CD4-positive, alpha-beta T cell (primary cell): Measurements from ENCODE around the gene ZNF728. TPM values are rescaled to one million over a fixed set of nuclear protein-coding genes. Genes with fewer than 3 reads are reported as not detected.
"Not testable (repeated sequence)": the region's sequence is repeated elsewhere in the genome, so short reads cannot be mapped to it uniquely, and the experiment has no call there.

Experiments used
- ATAC-seq: fragments of 200-7000 bp; cut with Tn5 transposase; one replicate; pipeline ENCODE4 v1.10.0; 2022; ENCODE audit warnings: mild to moderate bottlenecking; ENCODE audit not compliant: poor library complexity
- CTCF ChIA-PET: fragments of 350-600 bp; sonication (Branson Sonifier 250); formaldehyde crosslinking; loops from one replicate; lab custom pipeline; 2021; ENCODE audit warnings: antibody characterized with exemption, inconsistent platforms; lab: Charles Lee
- POLR2A ChIA-PET: fragments of 350-600 bp; sonication (Branson Sonifier 250); formaldehyde crosslinking; loops from one replicate; lab custom pipeline; 2021; ENCODE audit warnings: antibody characterized with exemption, inconsistent platforms; lab: Charles Lee
- DNase-seq, 14 experiments: peaks; one replicate each; pipeline ENCODE4 v3.0.0-alpha.2; 2013 to 2020; ENCODE audit warnings: mixed read lengths in 2 of 14
- H3K27ac ChIP-seq, 2 donors: one replicate each; pipeline versions ENCODE4 v1.5.1 to v1.7.0; 2013; ENCODE audit warnings: low read length in 2 of 2, low read depth in 1 of 2, mild to moderate bottlenecking in 1 of 2
- H3K27me3 ChIP-seq, 2 experiments: 1 replicate in 1 of 2; 2 replicates in 1 of 2; pipeline versions ENCODE4 v1.6.1 to v1.7.0; 2013; ENCODE audit warnings: low read length in 2 of 2, control low read depth in 1 of 2, mild to moderate bottlenecking in 1 of 2, moderate library complexity in 1 of 2; ENCODE audit not compliant: insufficient read depth in 2 of 2, control insufficient read depth in 1 of 2
- H3K36me3 ChIP-seq: one replicate; pipeline ENCODE4 v1.6.1; 2013; ENCODE audit warnings: low read length, control low read depth; ENCODE audit not compliant: insufficient read depth
- H3K4me1 ChIP-seq: one replicate; pipeline ENCODE4 v1.6.1; 2013; ENCODE audit warnings: low read length, control low read depth; ENCODE audit not compliant: insufficient read depth
- H3K4me3 ChIP-seq: one replicate; pipeline ENCODE4 v1.5.1; 2013; ENCODE audit warnings: mild to moderate bottlenecking, low read length, moderate library complexity
- H3K9me3 ChIP-seq, 2 experiments: 1 replicate in 1 of 2; 2 replicates in 1 of 2; pipeline versions ENCODE4 v1.6.1 to v1.7.0; 2013; ENCODE audit warnings: low read length in 2 of 2, mild to moderate bottlenecking in 2 of 2, control low read depth in 1 of 2, moderate library complexity in 1 of 2; ENCODE audit not compliant: control insufficient read depth in 1 of 2, insufficient read depth in 1 of 2
- H3K27ac Mint-ChIP-seq: one replicate; pipeline ENCODE4 v1.8.0; 2020; ENCODE audit warnings: mixed read lengths
- H3K27me3 Mint-ChIP-seq: one replicate; pipeline ENCODE4 v1.8.0; 2021; ENCODE audit warnings: mixed read lengths
- H3K36me3 Mint-ChIP-seq: one replicate; pipeline ENCODE4 v1.8.0; 2021; ENCODE audit warnings: low read depth, mixed read lengths
- H3K4me1 Mint-ChIP-seq: one replicate; pipeline ENCODE4 v1.8.0; 2021; ENCODE audit warnings: low read depth, mixed read lengths
- H3K4me3 Mint-ChIP-seq: one replicate; pipeline ENCODE4 v1.8.0; 2020; ENCODE audit warnings: mild to moderate bottlenecking, mixed read lengths
- H3K9me3 Mint-ChIP-seq: one replicate; pipeline ENCODE4 v1.8.0; 2020; ENCODE audit warnings: mixed read lengths
- intact Hi-C, 2 experiments: fragments of 100-400 bp; cut with DNase I in 1 of 2; cut with micrococcal nuclease in 1 of 2; formaldehyde crosslinking; loops; one replicate each; pipeline versions ENCODE4 v1.15.1 to v1.9.0; 2023 to 2025; cut with DNase I, micrococcal nuclease
- total RNA-seq, 174 experiments: library from RNA in 2 of 174; stranded (reverse) in 2 of 174; gene quantifications; one replicate each; pipeline ENCODE4 v1.2.3 and lab custom pipeline; 2021 to 2026
- TF ChIP-seq, protein P1 (sequence below): fragments of 200-600 bp; IDR thresholded peaks from one replicate; pipeline ENCODE4 v1.8.0; 2022; ENCODE audit warnings: antibody characterized with exemption, mild to moderate bottlenecking

Gene ZNF728
- total RNA-seq, 2 experiments from 2014 or later, result not detected

DNA sequence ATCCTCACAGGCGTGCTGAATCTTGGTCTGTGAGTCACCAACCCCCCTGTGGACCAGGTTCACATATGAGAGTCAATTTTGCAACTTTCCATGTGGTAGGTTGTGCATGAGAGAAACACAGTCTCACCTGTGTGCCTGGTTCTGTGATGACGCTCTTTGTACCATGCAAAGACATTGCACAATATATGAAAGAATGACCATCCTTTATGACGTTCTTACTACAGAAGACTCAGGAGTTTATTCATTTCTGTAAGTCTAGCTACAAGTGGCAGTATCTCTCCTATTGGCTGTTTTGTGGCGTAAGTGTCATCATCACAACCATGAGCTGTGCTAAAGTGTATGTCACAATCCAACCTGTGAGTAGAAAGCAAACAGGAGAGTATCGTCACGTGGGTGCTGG lies 43.8 kb upstream of the ZNF728 start:
- H3K36me3 Mint-ChIP-seq, result no peaks in the 10 kb centered on the region
- H3K4me1 ChIP-seq, result no peaks in the 10 kb centered on the region
- H3K9me3 Mint-ChIP-seq, result peaks cover 12% of the 10 kb centered on the region
- no peaks in the 10 kb centered on the region for H3K27me3 ChIP-seq
- no peaks in the 10 kb centered on the region for H3K27me3 Mint-ChIP-seq
- CTCF ChIA-PET, result no interaction called here
- H3K4me1 Mint-ChIP-seq, result no peaks in the 10 kb centered on the region
- ATAC-seq (no peak), DNase-seq (no peak)
- intact Hi-C loops, result no loop called here
- TF ChIP-seq, protein P1, sequence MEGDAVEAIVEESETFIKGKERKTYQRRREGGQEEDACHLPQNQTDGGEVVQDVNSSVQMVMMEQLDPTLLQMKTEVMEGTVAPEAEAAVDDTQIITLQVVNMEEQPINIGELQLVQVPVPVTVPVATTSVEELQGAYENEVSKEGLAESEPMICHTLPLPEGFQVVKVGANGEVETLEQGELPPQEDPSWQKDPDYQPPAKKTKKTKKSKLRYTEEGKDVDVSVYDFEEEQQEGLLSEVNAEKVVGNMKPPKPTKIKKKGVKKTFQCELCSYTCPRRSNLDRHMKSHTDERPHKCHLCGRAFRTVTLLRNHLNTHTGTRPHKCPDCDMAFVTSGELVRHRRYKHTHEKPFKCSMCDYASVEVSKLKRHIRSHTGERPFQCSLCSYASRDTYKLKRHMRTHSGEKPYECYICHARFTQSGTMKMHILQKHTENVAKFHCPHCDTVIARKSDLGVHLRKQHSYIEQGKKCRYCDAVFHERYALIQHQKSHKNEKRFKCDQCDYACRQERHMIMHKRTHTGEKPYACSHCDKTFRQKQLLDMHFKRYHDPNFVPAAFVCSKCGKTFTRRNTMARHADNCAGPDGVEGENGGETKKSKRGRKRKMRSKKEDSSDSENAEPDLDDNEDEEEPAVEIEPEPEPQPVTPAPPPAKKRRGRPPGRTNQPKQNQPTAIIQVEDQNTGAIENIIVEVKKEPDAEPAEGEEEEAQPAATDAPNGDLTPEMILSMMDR, result no peak
- H3K4me3 ChIP-seq, result no peak overlapping the region
- H3K36me3 ChIP-seq, result no peaks in the 10 kb centered on the region
- H3K9me3 ChIP-seq, result peaks cover 3 to 15% of the 10 kb centered on the region in 2 experiments
- H3K27ac Mint-ChIP-seq, result no peak overlapping the region
- no peak overlapping the region for H3K27ac ChIP-seq
- POLR2A ChIA-PET, result no interaction called here
- no peak overlapping the region for H3K4me3 Mint-ChIP-seq

DNA sequence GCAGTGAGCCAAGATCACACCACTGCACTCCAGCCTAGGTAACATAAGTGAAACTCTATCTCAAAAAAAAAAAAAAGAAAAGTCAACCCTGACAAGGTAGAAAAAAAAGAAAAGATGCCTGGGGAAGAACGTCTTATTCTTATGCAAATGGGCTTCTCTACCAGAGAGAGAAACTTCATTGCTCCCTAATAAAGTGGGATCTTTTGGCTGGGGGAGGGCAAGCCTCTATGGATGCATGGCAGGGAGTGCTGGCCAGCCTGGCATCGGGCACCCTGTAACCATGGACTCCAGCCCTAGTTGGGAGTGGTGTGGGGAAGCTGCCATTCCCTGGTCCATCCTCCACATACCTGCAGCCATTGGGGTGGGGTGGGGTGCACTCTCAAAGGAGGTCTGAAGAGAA lies 30.7 kb upstream of the ZNF728 start:
- H3K9me3 ChIP-seq, result peaks cover 6 to 22% of the 10 kb centered on the region in 2 experiments
- Mint-ChIP-seq H3K4me3 (no peak overlapping the region), H3K27ac (no peak overlapping the region), H3K36me3 (no peaks in the 10 kb centered on the region), H3K27me3 (no peaks in the 10 kb centered on the region), H3K9me3 (peaks cover 19% of the 10 kb centered on the region), H3K4me1 (no peaks in the 10 kb centered on the region)
- TF ChIP-seq, protein P1, result no peak
- no peak for DNase-seq
- H3K27ac ChIP-seq, result no peak overlapping the region
- no peaks in the 10 kb centered on the region for H3K4me1 ChIP-seq
- ChIA-PET POLR2A (no interaction called here), CTCF (no interaction called here)
- no peak for ATAC-seq
- no peaks in the 10 kb centered on the region for H3K36me3 ChIP-seq
- no peak overlapping the region for H3K4me3 ChIP-seq
- H3K27me3 ChIP-seq, result no peaks in the 10 kb centered on the region
- intact Hi-C loops, result no loop called here

DNA sequence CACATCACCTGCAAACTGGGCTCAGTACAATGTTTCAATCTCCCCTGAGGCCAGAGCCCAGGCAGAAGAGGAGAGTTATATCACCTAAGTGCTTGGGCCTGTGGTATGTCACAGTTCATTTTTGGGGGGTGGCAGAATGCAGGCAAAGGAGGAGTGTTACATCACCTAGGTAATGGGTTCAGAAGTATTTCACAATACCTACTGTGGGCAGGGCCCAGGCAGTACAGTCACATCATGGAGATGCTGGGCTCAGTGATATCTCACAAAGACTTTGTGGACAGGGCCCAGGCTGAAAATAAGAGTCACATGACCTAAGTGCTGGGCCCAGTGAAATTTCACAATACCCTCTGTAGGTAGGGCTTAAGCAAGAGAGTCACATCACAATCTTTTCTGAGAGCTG lies 12.7 kb upstream of the ZNF728 start:
- Histone ChIP-seq H3K27me3 (no peaks in the 10 kb centered on the region), H3K4me3 (no peak overlapping the region), H3K36me3 (no peaks in the 10 kb centered on the region), H3K4me1 (no peaks in the 10 kb centered on the region), H3K27ac (no peak overlapping the region), H3K9me3 (peaks cover 12 to 15% of the 10 kb centered on the region in 2 experiments)
- Mint-ChIP-seq H3K36me3 (no peaks in the 10 kb centered on the region), H3K4me3 (no peak overlapping the region), H3K27ac (no peak overlapping the region), H3K9me3 (peaks cover 21% of the 10 kb centered on the region), H3K4me1 (no peaks in the 10 kb centered on the region), H3K27me3 (no peaks in the 10 kb centered on the region)
- TF ChIP-seq, protein P1, result no peak
- intact Hi-C loops, result no loop called here
- ChIA-PET POLR2A (no interaction called here), CTCF (no interaction called here)
- DNase-seq, result no peak
- no peak for ATAC-seq

DNA sequence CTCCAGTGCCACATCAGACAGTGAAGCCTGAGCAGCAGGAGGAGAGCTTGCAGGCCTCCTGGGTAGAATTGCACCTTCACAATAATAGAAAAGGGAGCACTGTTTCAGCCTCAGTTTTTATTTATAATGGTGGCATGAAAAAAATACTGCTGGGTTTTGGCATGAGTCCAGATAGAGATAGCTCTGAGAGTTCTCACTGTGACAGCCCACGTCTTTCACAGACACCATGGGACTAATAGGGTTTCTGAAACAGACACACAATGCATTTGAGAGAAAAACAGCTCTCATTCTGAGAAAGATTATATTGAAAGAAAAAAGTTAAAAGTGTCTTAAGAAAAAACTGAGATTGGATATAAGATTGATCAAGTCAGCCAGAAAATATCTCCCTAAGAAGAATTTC lies 8.0 kb downstream of the ZNF728 start:
- H3K36me3 ChIP-seq, POLR2A ChIA-PET, H3K36me3 Mint-ChIP-seq, H3K27ac ChIP-seq, H3K27me3 Mint-ChIP-seq, H3K4me3 ChIP-seq, DNase-seq, H3K4me1 Mint-ChIP-seq, H3K4me3 Mint-ChIP-seq, H3K27me3 ChIP-seq, H3K27ac Mint-ChIP-seq, CTCF ChIA-PET, H3K4me1 ChIP-seq, intact Hi-C loops, ATAC-seq: not testable (repeated sequence)
- peaks cover 5 to 23% of the 10 kb centered on the region in 2 experiments for H3K9me3 ChIP-seq
- peaks cover 20% of the 10 kb centered on the region for H3K9me3 Mint-ChIP-seq
